Liver (tissue), 9 donors: ENCODE measurements around the gene KRTAP5-6. TPM values are rescaled to one million over a fixed set of nuclear protein-coding genes. Genes with fewer than 3 reads are reported as not detected.

ENCODE experiments used
- DNase-seq: peaks from one replicate; pipeline ENCODE4 v3.0.0-alpha.2; 2017; ENCODE audit warnings: low spot score
- H3K27ac ChIP-seq, 2 donors: one replicate each; pipeline ENCODE4 v1.7.0; 2013; ENCODE audit warnings: inconsistent platforms in 2 of 2, low read length in 2 of 2, control low read depth in 1 of 2, low read depth in 1 of 2, mild to moderate bottlenecking in 1 of 2
- H3K27me3 ChIP-seq, 4 donors: one replicate each; pipeline versions ENCODE4 v1.6.1 to v1.7.0; 2013; ENCODE audit warnings: low read length in 3 of 4, inconsistent platforms in 1 of 4, mild to moderate bottlenecking in 1 of 4, moderate library complexity in 1 of 4; ENCODE audit not compliant: control insufficient read depth in 4 of 4, insufficient read depth in 4 of 4
- H3K36me3 ChIP-seq, 4 donors: one replicate each; pipeline versions ENCODE4 v1.6.1 to v1.7.0; 2013; ENCODE audit warnings: low read length in 3 of 4, mild to moderate bottlenecking in 3 of 4, low read depth in 1 of 4, moderate library complexity in 1 of 4; ENCODE audit not compliant: control insufficient read depth in 4 of 4, insufficient read depth in 3 of 4
- H3K4me1 ChIP-seq, 4 donors: one replicate each; pipeline versions ENCODE4 v1.6.1 to v1.7.0; 2013; ENCODE audit warnings: low read length in 3 of 4, mild to moderate bottlenecking in 3 of 4, moderate library complexity in 1 of 4; ENCODE audit not compliant: control insufficient read depth in 4 of 4, insufficient read depth in 4 of 4
- H3K4me3 ChIP-seq, 3 donors: one replicate each; pipeline versions ENCODE4 v1.6.1 to v1.7.0; 2013; ENCODE audit warnings: low read length in 3 of 3, control low read depth in 1 of 3, low read depth in 1 of 3, mild to moderate bottlenecking in 1 of 3
- H3K9ac ChIP-seq, 2 donors: one replicate each; pipeline ENCODE4 v1.7.0; 2013; ENCODE audit warnings: low read length in 2 of 2, mild to moderate bottlenecking in 2 of 2, moderate library complexity in 2 of 2, control low read depth in 1 of 2, low read depth in 1 of 2
- H3K9me3 ChIP-seq, 4 donors: one replicate each; pipeline versions ENCODE4 v1.6.1 to v1.7.0; 2013; ENCODE audit warnings: low read length in 3 of 4; ENCODE audit not compliant: control insufficient read depth in 4 of 4
- EGR1 ChIP-seq, 2 donors: IDR thresholded peaks; 2 replicates each; pipeline ENCODE4 v1.6.1; 2016 to 2018; ENCODE audit warnings: antibody characterized with exemption in 2 of 2, low read depth in 2 of 2
- HNF4G ChIP-seq: IDR thresholded peaks from 2 replicates; pipeline ENCODE4 v1.6.1; 2016; ENCODE audit warnings: antibody characterized with exemption
- NR2F2 ChIP-seq: IDR thresholded peaks from 2 replicates; pipeline ENCODE4 v1.6.1; 2016; ENCODE audit warnings: antibody characterized with exemption
- RAD21 ChIP-seq, 2 donors: IDR thresholded peaks; 2 replicates each; pipeline ENCODE4 v1.6.1; 2016; ENCODE audit warnings: antibody characterized with exemption in 2 of 2, mild to moderate bottlenecking in 2 of 2
- RXRA ChIP-seq, 2 donors: IDR thresholded peaks; 2 replicates each; pipeline ENCODE4 v1.6.1; 2017 to 2018; ENCODE audit warnings: antibody characterized with exemption in 2 of 2, mild to moderate bottlenecking in 1 of 2
- YY1 ChIP-seq: IDR thresholded peaks from 2 replicates; pipeline ENCODE4 v1.6.1; 2016; ENCODE audit warnings: antibody characterized with exemption, mild to moderate bottlenecking
- whole genome bisulfite sequencing: extraction: QIAGEN DNeasy Blood & Tissue Kit; methylation state at CpG from one replicate; pipeline ENCODE4 v1.1.7; 2013; 5-methylcytosine and 5-hydroxymethylcytosine counted together
- polyA plus RNA-seq, 2 donors: library from polyadenylated mRNA; stranded (reverse) in 1 of 2; unstranded in 1 of 2; fragments of 200-250 nt in 1 of 2; fragments of >200 nt in 1 of 2; fragmentation: Nextera tagmentation in 1 of 2; extraction: Ambion mirVana in 1 of 2; gene quantifications; one replicate each; pipeline versions ENCODE4 v1.2.1 to v1.2.3, GENCODE V29; 2013 to 2015
- total RNA-seq, 2 donors: library from RNA; depleted of rRNA; stranded (reverse); fragments of >200 nt; gene quantifications; one replicate each; pipeline ENCODE4 v1.2.3, GENCODE V29; 2014
- TF ChIP-seq, protein P1 (sequence below): IDR thresholded peaks from 2 replicates; pipeline ENCODE4 v1.6.1; 2016; ENCODE audit warnings: antibody characterized with exemption
- TF ChIP-seq, protein P2 (sequence below): fragments of 150-350 bp; IDR thresholded peaks from 2 replicates; pipeline ENCODE4 v1.5.1; 2017; ENCODE audit warnings: improper control_type of control experiment, low read depth, low read length; ENCODE audit not compliant: missing input control
- TF ChIP-seq, protein P3 (sequence below): IDR thresholded peaks from 2 replicates; pipeline ENCODE4 v1.6.1; 2016; ENCODE audit warnings: antibody characterized with exemption
- TF ChIP-seq, protein P4 (sequence below): IDR thresholded peaks from 2 replicates; pipeline ENCODE4 v1.6.1; 2016; ENCODE audit warnings: antibody characterized with exemption, mild to moderate bottlenecking
- donor health status: healthy.
- donor health status: healthy.
- donor health status: healthy.
- donor health status: healthy.
- donor health status: healthy.

Gene KRTAP5-6
- total and polyA plus RNA-seq, 4 donors = 0.84 to 1.2 TPM; not detected in 2

DNA sequence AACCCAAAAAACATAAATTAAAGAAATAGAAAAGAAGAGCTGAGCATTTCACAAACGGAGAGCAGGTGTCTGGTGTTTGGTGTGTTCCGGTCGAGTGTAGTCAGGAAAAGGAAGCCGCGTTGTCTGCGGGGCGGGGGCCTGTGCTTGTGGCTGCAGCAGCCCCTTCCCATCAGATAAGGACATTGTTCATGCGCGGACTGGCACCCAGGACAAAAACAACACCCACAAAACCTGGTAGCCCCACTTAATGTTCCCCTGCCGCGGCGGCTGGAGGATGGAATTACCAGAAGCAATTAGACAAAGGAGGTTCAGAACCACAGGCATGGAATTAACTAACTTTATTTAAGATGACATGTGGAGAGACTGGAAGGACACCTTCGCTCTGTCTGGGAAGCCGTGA, 37.5 kb upstream of the KRTAP5-6 start:
- Histone ChIP-seq H3K9ac (no peak overlapping the region), H3K27me3 (no peaks in the 10 kb centered on the region), H3K27ac (peak overlapping the region; percentile 77 to 92), H3K36me3 (no peaks in the 10 kb centered on the region), H3K4me3 (no peak overlapping the region), H3K4me1 (peaks cover 13 to 33% (median 27%) of the 10 kb centered on the region in 4 donors), H3K9me3 (no peaks in the 10 kb centered on the region)
- TF ChIP-seq RAD21 (IDR thresholded peaks at IDR 0.05) (no peak), YY1 (no peak), NR2F2 (no peak), EGR1 (IDR thresholded peaks at IDR 0.05; ENCODE audit: low read depth in 2 of 2) (no peak), HNF4G (no peak), RXRA (IDR thresholded peaks at IDR 0.05) (no peak)
- TF ChIP-seq, protein P1, sequence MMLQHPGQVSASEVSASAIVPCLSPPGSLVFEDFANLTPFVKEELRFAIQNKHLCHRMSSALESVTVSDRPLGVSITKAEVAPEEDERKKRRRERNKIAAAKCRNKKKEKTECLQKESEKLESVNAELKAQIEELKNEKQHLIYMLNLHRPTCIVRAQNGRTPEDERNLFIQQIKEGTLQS = no peak
- TF ChIP-seq, protein P2, sequence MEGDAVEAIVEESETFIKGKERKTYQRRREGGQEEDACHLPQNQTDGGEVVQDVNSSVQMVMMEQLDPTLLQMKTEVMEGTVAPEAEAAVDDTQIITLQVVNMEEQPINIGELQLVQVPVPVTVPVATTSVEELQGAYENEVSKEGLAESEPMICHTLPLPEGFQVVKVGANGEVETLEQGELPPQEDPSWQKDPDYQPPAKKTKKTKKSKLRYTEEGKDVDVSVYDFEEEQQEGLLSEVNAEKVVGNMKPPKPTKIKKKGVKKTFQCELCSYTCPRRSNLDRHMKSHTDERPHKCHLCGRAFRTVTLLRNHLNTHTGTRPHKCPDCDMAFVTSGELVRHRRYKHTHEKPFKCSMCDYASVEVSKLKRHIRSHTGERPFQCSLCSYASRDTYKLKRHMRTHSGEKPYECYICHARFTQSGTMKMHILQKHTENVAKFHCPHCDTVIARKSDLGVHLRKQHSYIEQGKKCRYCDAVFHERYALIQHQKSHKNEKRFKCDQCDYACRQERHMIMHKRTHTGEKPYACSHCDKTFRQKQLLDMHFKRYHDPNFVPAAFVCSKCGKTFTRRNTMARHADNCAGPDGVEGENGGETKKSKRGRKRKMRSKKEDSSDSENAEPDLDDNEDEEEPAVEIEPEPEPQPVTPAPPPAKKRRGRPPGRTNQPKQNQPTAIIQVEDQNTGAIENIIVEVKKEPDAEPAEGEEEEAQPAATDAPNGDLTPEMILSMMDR = no peak
- TF ChIP-seq, protein P3, sequence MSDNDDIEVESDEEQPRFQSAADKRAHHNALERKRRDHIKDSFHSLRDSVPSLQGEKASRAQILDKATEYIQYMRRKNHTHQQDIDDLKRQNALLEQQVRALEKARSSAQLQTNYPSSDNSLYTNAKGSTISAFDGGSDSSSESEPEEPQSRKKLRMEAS = no peak
- TF ChIP-seq, protein P4, sequence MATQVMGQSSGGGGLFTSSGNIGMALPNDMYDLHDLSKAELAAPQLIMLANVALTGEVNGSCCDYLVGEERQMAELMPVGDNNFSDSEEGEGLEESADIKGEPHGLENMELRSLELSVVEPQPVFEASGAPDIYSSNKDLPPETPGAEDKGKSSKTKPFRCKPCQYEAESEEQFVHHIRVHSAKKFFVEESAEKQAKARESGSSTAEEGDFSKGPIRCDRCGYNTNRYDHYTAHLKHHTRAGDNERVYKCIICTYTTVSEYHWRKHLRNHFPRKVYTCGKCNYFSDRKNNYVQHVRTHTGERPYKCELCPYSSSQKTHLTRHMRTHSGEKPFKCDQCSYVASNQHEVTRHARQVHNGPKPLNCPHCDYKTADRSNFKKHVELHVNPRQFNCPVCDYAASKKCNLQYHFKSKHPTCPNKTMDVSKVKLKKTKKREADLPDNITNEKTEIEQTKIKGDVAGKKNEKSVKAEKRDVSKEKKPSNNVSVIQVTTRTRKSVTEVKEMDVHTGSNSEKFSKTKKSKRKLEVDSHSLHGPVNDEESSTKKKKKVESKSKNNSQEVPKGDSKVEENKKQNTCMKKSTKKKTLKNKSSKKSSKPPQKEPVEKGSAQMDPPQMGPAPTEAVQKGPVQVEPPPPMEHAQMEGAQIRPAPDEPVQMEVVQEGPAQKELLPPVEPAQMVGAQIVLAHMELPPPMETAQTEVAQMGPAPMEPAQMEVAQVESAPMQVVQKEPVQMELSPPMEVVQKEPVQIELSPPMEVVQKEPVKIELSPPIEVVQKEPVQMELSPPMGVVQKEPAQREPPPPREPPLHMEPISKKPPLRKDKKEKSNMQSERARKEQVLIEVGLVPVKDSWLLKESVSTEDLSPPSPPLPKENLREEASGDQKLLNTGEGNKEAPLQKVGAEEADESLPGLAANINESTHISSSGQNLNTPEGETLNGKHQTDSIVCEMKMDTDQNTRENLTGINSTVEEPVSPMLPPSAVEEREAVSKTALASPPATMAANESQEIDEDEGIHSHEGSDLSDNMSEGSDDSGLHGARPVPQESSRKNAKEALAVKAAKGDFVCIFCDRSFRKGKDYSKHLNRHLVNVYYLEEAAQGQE = no peak
- DNase-seq = no peak
- 70% methylated on average over 14 of the region's 14 CpGs for WGBS

DNA sequence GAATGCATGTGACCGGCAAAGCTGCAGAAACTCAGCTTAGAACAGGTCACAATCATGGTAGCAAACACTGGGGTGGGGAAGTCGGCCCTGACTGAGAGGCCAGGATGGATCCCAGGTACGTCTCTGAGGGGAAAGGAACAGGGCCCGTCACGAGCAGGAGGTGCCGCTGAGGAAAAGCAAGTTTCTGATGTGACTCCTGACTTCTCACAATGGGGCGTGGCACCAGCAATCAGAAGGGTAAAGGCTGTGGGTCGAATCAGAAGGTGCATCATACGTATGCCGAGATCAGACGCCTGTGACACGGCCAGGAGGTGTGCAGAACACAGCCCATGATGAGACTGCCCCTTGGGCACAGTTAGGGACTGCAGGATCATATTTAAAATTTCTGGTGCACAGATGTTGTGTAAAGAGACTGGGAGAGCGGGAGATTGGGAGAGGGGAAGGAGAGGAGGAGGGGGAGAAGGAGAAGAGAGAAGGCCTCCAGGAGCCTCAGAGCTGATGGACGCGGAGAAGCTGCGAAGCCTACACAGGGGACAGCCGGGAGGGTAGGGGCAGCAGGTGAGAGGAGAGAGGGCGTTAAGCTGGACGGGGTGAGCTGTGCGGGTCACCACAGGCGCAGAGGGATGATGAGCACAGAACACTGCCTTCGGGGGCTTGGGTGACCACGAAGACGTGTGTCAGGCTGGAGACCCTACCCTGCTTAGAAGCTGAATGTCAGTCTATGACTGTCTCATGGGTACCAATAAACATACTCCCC, 36.7 kb upstream of the KRTAP5-6 start:
- Histone ChIP-seq H3K9me3 (no peaks in the 10 kb centered on the region), H3K4me1 (peaks cover 9 to 25% (median 19%) of the 10 kb centered on the region in 4 donors), H3K4me3 (no peak overlapping the region), H3K27ac (peak overlapping the region; percentile 77 to 92), H3K36me3 (no peaks in the 10 kb centered on the region), H3K27me3 (no peaks in the 10 kb centered on the region), H3K9ac (peak overlapping the region; percentile 6 to 49)
- no peak for DNase-seq
- 77% methylated on average over 24 of the region's 24 CpGs for WGBS
- TF ChIP-seq, protein P2 = peak; percentile 15
- no peak for TF ChIP-seq NR2F2
